A673 (cell line): ENCODE results near the gene LPP.

Experiments used
- EZH2 ChIP-seq: fragments of 200-600 bp; sonication (generic); IDR thresholded peaks from 2 replicates; pipeline ENCODE4 v1.6.1; 2017; ENCODE audit warnings: borderline replicate concordance, low read depth, mild to moderate bottlenecking, mixed read lengths, antibody characterized with exemption, low read length; ENCODE audit not compliant: poor library complexity, severe bottlenecking
- TF ChIP-seq, protein P1 (sequence below): fragments of 300-800, 200-600 bp; sonication (generic); conservative IDR thresholded peaks from 2 replicates; pipeline ENCODE4 v1.5.1; 2017; ENCODE audit warnings: low read depth, mild to moderate bottlenecking, antibody characterized with exemption, low read length, moderate library complexity, mixed read lengths

DNA sequence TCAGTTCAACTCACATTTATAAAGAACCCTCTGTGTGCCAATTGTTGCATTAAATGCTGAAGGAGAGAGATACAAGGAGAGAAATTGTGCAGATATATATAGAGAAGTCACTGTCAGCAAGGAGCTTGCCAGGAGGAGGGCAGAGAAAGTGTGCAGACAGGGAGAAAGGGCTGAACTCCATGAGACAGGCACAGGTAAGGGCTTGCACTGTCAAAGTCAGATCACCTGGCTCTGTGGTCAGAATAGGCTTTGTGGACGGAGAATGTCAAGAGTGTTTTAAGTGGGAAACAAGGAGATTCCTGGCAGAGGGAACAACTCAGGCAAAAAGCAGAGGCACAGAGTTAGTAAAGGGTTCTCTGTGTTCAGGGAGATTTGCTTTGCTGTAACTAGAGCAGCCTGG lies 714.8 kb downstream of the LPP start:
- TF ChIP-seq, protein P1, sequence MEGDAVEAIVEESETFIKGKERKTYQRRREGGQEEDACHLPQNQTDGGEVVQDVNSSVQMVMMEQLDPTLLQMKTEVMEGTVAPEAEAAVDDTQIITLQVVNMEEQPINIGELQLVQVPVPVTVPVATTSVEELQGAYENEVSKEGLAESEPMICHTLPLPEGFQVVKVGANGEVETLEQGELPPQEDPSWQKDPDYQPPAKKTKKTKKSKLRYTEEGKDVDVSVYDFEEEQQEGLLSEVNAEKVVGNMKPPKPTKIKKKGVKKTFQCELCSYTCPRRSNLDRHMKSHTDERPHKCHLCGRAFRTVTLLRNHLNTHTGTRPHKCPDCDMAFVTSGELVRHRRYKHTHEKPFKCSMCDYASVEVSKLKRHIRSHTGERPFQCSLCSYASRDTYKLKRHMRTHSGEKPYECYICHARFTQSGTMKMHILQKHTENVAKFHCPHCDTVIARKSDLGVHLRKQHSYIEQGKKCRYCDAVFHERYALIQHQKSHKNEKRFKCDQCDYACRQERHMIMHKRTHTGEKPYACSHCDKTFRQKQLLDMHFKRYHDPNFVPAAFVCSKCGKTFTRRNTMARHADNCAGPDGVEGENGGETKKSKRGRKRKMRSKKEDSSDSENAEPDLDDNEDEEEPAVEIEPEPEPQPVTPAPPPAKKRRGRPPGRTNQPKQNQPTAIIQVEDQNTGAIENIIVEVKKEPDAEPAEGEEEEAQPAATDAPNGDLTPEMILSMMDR: no peak
- TF ChIP-seq EZH2: no peak
